ENCODE measurements around the gene PPIL6. TPM values are rescaled to one million over a fixed set of nuclear protein-coding genes. Genes with fewer than 3 reads are reported as not detected.

Gene PPIL6
- total RNA-seq, 4 donors from 2014 or later: 0.64 to 4.0 (median 1.9) TPM; not detected in 1

- H3K27ac ChIP-seq: no peak overlapping the region
- DNase-seq: no peak
- H3K4me1 ChIP-seq: peaks cover 21 to 59% (median 37%) of the 10 kb centered on the region in 4 donors
- 56 to 80% methylated on average over 4 to 5 of the region's 5 CpGs for WGBS, 2 donors (ENCODE audit: low coverage in 1 of 2)
- intact Hi-C loops (cut with DNase I; ENCODE audit: low total_unique reads) (loop anchor here (1.0 kb wide), 1 partner anchor 31 kb away; no protein-coding TSS in a partner anchor), in situ Hi-C loops (cut with MboI; ENCODE audit: low pct_ligation_motif_present in 1 of 4, low pct_unique_long_range_greater_than_20kb in 1 of 4, low sequenced_read_pairs in 3 of 4) (no loop called here)
- peak overlapping the region in 1 of 4 donors; percentile 14 for H3K4me3 ChIP-seq
- TF ChIP-seq EP300 (IDR thresholded peaks at IDR 0.05; ENCODE audit: low read depth) (no peak), POLR2AphosphoS5 (IDR thresholded peaks at IDR 0.05) (no peak), POLR2A (IDR thresholded peaks at IDR 0.05) (no peak), CTCF (IDR thresholded peaks at IDR 0.05) (no peak)
- H3K36me3 ChIP-seq: peaks cover 0 to 8% (median 1%) of the 10 kb centered on the region in 4 donors
- no peaks in the 10 kb centered on the region for H3K9me3 ChIP-seq
- no peaks in the 10 kb centered on the region for H3K27me3 ChIP-seq
Measured at GRCh38 chr6:109478841-109479624, 38.6 kb upstream of the PPIL6 start.

- H3K27ac ChIP-seq: no peak overlapping the region
- 82 to 96% methylated on average over 4 to 9 of the region's 9 CpGs for WGBS, 2 donors (ENCODE audit: low coverage in 1 of 2)
- peaks cover 0 to 15% (median 3%) of the 10 kb centered on the region in 4 donors for H3K36me3 ChIP-seq
- in situ Hi-C loops (cut with MboI; ENCODE audit: low pct_ligation_motif_present in 1 of 4, low pct_unique_long_range_greater_than_20kb in 1 of 4, low sequenced_read_pairs in 3 of 4) (no loop called here), intact Hi-C loops (cut with DNase I; ENCODE audit: low total_unique reads) (no loop called here)
- TF ChIP-seq POLR2AphosphoS5 (IDR thresholded peaks at IDR 0.05): no peak
- TF ChIP-seq POLR2A (IDR thresholded peaks at IDR 0.05): no peak
- no peak for TF ChIP-seq CTCF (IDR thresholded peaks at IDR 0.05)
- TF ChIP-seq EP300 (IDR thresholded peaks at IDR 0.05; ENCODE audit: low read depth): no peak
- H3K27me3 ChIP-seq: no peaks in the 10 kb centered on the region
- no peaks in the 10 kb centered on the region for H3K9me3 ChIP-seq
- DNase-seq: no peak
- H3K4me3 ChIP-seq: no peak overlapping the region
- H3K4me1 ChIP-seq: peaks cover 21 to 56% (median 35%) of the 10 kb centered on the region in 4 donors
Measured at GRCh38 chr6:109478222-109478805, 37.9 kb upstream of the PPIL6 start.

DNA sequence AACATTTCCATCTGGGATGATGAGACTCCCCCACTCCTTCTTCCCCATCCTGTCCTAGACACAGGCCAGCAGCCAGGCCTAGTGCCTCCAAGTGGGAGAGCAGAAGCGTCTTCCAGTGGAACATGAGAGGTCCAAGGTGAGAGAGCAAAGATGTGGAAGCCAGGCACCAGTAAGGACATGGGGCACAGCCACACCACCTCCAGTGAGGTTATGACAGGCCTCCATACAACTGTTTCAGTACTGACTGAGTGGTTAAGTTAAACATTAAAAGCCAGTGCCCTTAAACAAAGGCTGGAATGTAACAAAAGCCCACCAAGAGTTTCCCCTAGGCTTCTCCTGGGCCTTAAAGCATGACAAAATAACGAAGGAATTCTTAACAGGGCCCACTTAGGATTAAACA, 37.3 kb upstream of the PPIL6 start:
- WGBS, 2 donors (ENCODE audit: low coverage in 1 of 2): 85% methylated on average over 2 of the region's 2 CpGs; no CpG with 5 or more reads in 1 of the 2 donors
- intact Hi-C loops (cut with DNase I; ENCODE audit: low total_unique reads) (no loop called here), in situ Hi-C loops (cut with MboI; ENCODE audit: low pct_ligation_motif_present in 1 of 4, low pct_unique_long_range_greater_than_20kb in 1 of 4, low sequenced_read_pairs in 3 of 4) (no loop called here)
- no peaks in the 10 kb centered on the region for H3K27me3 ChIP-seq
- TF ChIP-seq EP300 (IDR thresholded peaks at IDR 0.05; ENCODE audit: low read depth) (no peak), CTCF (IDR thresholded peaks at IDR 0.05) (no peak), POLR2A (IDR thresholded peaks at IDR 0.05) (no peak), POLR2AphosphoS5 (IDR thresholded peaks at IDR 0.05) (no peak)
- no peak overlapping the region for H3K27ac ChIP-seq
- no peak overlapping the region for H3K4me3 ChIP-seq
- DNase-seq: no peak
- H3K9me3 ChIP-seq: no peaks in the 10 kb centered on the region
- H3K4me1 ChIP-seq: peaks cover 21 to 56% (median 35%) of the 10 kb centered on the region in 4 donors
- H3K36me3 ChIP-seq: peaks cover 0 to 18% (median 6%) of the 10 kb centered on the region in 4 donors

DNA sequence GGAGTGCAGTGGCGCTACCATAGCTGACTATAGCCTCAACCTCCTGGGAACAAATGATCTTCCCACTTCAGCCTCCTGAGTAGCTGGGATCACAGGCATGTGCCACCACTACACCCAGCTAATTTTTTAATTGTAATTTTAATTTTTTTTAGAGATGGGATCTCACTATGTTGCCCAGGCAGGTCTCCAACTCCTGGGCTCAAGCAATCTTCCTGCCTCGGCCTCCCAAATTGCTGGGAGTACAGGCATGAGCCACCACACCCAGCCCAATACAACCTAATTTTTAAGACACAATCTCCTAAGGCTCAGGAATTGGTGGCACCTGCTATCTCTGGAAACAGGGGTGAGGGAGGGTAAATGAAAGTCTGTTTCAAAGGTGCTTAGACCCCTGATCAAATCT, 36.8 kb upstream of the PPIL6 start:
- no peak for TF ChIP-seq EP300 (IDR thresholded peaks at IDR 0.05; ENCODE audit: low read depth)
- TF ChIP-seq POLR2AphosphoS5 (IDR thresholded peaks at IDR 0.05): no peak
- no peak for TF ChIP-seq CTCF (IDR thresholded peaks at IDR 0.05)
- TF ChIP-seq POLR2A (IDR thresholded peaks at IDR 0.05): no peak
- H3K36me3 ChIP-seq: peaks cover 0 to 18% (median 6%) of the 10 kb centered on the region in 4 donors
- peaks cover 21 to 53% (median 34%) of the 10 kb centered on the region in 4 donors for H3K4me1 ChIP-seq
- intact Hi-C loops (cut with DNase I; ENCODE audit: low total_unique reads) (no loop called here), in situ Hi-C loops (cut with MboI; ENCODE audit: low pct_ligation_motif_present in 1 of 4, low pct_unique_long_range_greater_than_20kb in 1 of 4, low sequenced_read_pairs in 3 of 4) (no loop called here)
- no peak overlapping the region for H3K27ac ChIP-seq
- 92 to 100% methylated on average over 2 of the region's 2 CpGs for WGBS, 2 donors (ENCODE audit: low coverage in 1 of 2)
- H3K9me3 ChIP-seq: no peaks in the 10 kb centered on the region
- no peak for DNase-seq
- H3K4me3 ChIP-seq: no peak overlapping the region
- H3K27me3 ChIP-seq: no peaks in the 10 kb centered on the region

Measured in transverse colon (tissue), 4 donors.